ENCODE data around the gene ENPEP. TPM values are rescaled to one million over a fixed set of nuclear protein-coding genes. Genes with fewer than 3 reads are reported as not detected.
A peak's percentile ranks its signal among the peaks of the same experiment; 100 is the strongest.

Gene ENPEP
- total RNA-seq, 6 donors from 2014 or later: 0.49 to 10.6 (median 6.1) TPM

GRCh38 chr4:110609044-110609750, 133.2 kb downstream of the ENPEP start:
- no peak for ATAC-seq (ENCODE audit: low FRiP score in 2 of 2)
- Histone ChIP-seq H3K27me3 (peaks cover 0 to 33% (median 15%) of the 10 kb centered on the region in 4 donors), H3K4me1 (peaks cover 0 to 15% (median 6%) of the 10 kb centered on the region in 4 donors), H3K27ac (no peak overlapping the region), H3K4me3 (no peak overlapping the region), H3K36me3 (no peaks in the 10 kb centered on the region), H3K9me3 (no peaks in the 10 kb centered on the region)
- no peak for DNase-seq
- TF ChIP-seq, protein P1, sequence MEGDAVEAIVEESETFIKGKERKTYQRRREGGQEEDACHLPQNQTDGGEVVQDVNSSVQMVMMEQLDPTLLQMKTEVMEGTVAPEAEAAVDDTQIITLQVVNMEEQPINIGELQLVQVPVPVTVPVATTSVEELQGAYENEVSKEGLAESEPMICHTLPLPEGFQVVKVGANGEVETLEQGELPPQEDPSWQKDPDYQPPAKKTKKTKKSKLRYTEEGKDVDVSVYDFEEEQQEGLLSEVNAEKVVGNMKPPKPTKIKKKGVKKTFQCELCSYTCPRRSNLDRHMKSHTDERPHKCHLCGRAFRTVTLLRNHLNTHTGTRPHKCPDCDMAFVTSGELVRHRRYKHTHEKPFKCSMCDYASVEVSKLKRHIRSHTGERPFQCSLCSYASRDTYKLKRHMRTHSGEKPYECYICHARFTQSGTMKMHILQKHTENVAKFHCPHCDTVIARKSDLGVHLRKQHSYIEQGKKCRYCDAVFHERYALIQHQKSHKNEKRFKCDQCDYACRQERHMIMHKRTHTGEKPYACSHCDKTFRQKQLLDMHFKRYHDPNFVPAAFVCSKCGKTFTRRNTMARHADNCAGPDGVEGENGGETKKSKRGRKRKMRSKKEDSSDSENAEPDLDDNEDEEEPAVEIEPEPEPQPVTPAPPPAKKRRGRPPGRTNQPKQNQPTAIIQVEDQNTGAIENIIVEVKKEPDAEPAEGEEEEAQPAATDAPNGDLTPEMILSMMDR (IDR thresholded peaks at IDR 0.05): no peak
- TF ChIP-seq EP300 (IDR thresholded peaks at IDR 0.05) (no peak), POLR2AphosphoS5 (IDR thresholded peaks at IDR 0.05) (no peak), POLR2A (IDR thresholded peaks at IDR 0.05) (no peak)
- WGBS, 2 donors: 28 to 30% methylated on average over 6 of the region's 6 CpGs

GRCh38 chr4:110610620-110610939, 134.6 kb downstream of the ENPEP start:
- Histone ChIP-seq H3K27me3 (peaks cover 0 to 47% (median 24%) of the 10 kb centered on the region in 4 donors), H3K4me1 (peaks cover 0 to 16% (median 6%) of the 10 kb centered on the region in 4 donors), H3K9me3 (no peaks in the 10 kb centered on the region), H3K27ac (no peak overlapping the region), H3K4me3 (no peak overlapping the region), H3K36me3 (no peaks in the 10 kb centered on the region)
- TF ChIP-seq, protein P1 (IDR thresholded peaks at IDR 0.05): no peak
- TF ChIP-seq POLR2AphosphoS5 (IDR thresholded peaks at IDR 0.05) (no peak), POLR2A (IDR thresholded peaks at IDR 0.05) (no peak), EP300 (IDR thresholded peaks at IDR 0.05) (no peak)
- WGBS, 2 donors: 17 to 21% methylated on average over 15 of the region's 20 CpGs
- no peak for ATAC-seq (ENCODE audit: low FRiP score in 2 of 2)
- peak in 1 of 2 donors; percentile 66 for DNase-seq

- peak; percentile 23 to 76 for ATAC-seq (ENCODE audit: low FRiP score in 2 of 2)
- peaks cover 0 to 53% (median 27%) of the 10 kb centered on the region in 4 donors for H3K27me3 ChIP-seq
- H3K4me1 ChIP-seq: peaks cover 0 to 20% (median 6%) of the 10 kb centered on the region in 4 donors
- TF ChIP-seq EP300 (IDR thresholded peaks at IDR 0.05) (no peak), POLR2AphosphoS5 (IDR thresholded peaks at IDR 0.05) (no peak), POLR2A (IDR thresholded peaks at IDR 0.05) (no peak)
- TF ChIP-seq, protein P1 (IDR thresholded peaks at IDR 0.05): no peak
- H3K9me3 ChIP-seq: no peaks in the 10 kb centered on the region
- no peak overlapping the region for H3K27ac ChIP-seq
- 8 to 11% methylated on average over 18 to 52 of the region's 54 CpGs for WGBS, 2 donors
- H3K4me3 ChIP-seq: peak overlapping the region in 1 of 4 donors; percentile 6
- DNase-seq: peak in 1 of 2 donors; percentile 77
- H3K36me3 ChIP-seq: no peaks in the 10 kb centered on the region
Measured at GRCh38 chr4:110610940-110611831, 135.2 kb downstream of the ENPEP start.

GRCh38 chr4:110611968-110612447, 136.1 kb downstream of the ENPEP start:
- 15 to 27% methylated on average over 16 to 24 of the region's 30 CpGs for WGBS, 2 donors
- DNase-seq (peak in 1 of 2 donors; percentile 54), ATAC-seq (ENCODE audit: low FRiP score in 2 of 2) (no peak)
- no peak for TF ChIP-seq POLR2AphosphoS5 (IDR thresholded peaks at IDR 0.05)
- no peak for TF ChIP-seq EP300 (IDR thresholded peaks at IDR 0.05)
- no peak for TF ChIP-seq POLR2A (IDR thresholded peaks at IDR 0.05)
- TF ChIP-seq, protein P1 (IDR thresholded peaks at IDR 0.05): no peak
- Histone ChIP-seq H3K27ac (no peak overlapping the region), H3K36me3 (no peaks in the 10 kb centered on the region), H3K9me3 (no peaks in the 10 kb centered on the region), H3K4me3 (no peak overlapping the region), H3K27me3 (peaks cover 0 to 54% (median 27%) of the 10 kb centered on the region in 4 donors), H3K4me1 (peaks cover 0 to 20% (median 6%) of the 10 kb centered on the region in 4 donors)

All from upper lobe of left lung (tissue), 6 donors.